CD4-positive, alpha-beta T cell treated with Interleukin-21 for 1 hour (primary cell): ENCODE measurements around the gene PSMB4.
"Not testable (repeated sequence)": the region's sequence is repeated elsewhere in the genome, so short reads cannot be mapped to it uniquely, and the experiment has no call there.

ENCODE experiments used
- DNase-seq: peaks from one replicate; pipeline ENCODE4 v3.0.0-alpha.2; 2020

The PSMB4 gene

GRCh38 chr1:151390221-151391078, 8.9 kb upstream of the PSMB4 start:
- not testable (repeated sequence) for DNase-seq

DNA sequence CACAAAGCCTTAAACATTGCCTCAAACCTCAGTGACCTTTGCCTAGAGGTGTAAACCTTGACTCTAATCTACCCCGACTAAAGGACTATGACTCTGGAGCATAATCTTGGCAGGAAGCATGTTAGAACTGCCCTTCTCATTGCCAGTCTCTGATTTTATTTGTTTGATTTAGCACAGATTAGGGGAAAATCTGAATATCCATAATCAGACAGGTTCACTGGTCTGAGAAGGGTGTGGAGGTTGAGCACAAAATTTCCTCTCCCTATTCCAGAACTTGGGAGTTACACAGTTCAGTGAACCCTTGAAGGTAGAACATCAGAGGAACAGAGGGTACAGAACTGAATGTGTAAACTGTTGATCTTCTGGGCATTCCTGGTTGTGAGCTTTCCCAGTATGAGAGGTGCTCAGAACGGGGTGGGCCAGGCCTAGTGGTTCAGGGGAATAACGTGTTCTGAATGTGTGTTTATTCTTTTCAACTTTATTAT, 8.3 kb upstream of the PSMB4 start:
- DNase-seq = no peak

DNA sequence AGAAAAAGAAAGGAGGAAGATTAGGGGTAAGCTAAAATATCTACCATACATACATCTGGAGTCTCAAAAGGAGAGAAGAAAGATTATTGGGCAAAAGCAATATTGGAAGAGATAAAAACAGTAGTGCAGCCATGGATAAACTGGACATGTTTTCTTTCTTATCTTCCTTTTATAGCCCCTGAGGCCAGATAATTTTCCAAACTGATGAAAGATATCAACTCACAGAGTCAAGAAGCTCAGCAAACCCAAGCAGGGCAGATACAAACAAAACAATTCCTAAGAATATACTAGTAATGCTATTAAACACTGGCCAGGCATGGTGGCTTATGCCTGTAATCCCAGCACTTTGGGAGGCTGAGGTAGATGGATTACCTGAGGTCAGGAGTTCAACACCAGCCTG, 5.8 kb upstream of the PSMB4 start:
- no peak for DNase-seq

DNA sequence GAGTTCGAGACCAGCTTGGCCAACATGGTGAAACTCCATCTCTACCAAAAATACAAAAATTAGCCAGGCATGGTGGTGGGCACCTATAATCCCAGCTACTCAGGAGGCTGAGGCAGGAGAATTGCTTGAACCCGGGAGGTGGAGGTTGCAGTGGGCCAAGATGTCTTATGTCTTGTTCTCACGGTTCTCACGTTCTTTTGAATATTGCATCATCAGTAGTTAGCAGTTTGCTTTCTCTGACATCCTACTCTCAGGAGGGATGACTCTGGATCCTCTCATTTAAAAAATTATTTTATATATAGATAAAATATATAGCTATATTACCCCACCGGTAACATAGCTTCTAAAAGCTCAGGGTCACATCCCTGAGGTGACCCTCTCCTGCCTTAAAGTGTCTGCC, 3.1 kb upstream of the PSMB4 start:
- DNase-seq = not testable (repeated sequence)

DNA sequence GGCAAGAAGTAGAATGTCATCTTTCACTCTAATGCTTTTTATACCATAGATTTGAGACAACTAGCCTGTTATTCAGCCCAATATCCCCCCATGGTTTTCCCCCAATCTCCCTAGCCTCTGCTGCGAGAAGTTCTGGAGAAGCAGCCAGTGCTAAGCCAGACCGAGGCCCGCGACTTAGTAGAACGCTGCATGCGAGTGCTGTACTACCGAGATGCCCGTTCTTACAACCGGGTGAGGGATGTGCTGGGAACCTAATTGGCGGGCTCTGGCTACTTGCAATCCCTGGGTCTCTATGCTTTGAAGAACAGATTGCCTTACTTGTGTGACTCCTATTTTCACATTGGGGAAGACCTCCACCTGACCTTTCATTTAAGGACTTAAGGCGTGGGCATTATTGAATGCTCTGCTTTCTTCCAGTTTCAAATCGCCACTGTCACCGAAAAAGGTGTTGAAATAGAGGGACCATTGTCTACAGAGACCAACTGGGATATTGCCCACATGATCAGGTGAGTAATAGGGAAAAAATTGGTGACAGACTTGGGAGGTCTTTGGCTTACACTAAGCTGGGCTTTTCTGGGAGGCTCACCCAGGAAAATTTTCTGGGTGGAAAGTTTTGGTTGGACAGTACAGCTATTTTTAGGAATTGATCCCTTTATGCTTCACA, 1.9 kb downstream of the PSMB4 start:
- no peak for DNase-seq

DNA sequence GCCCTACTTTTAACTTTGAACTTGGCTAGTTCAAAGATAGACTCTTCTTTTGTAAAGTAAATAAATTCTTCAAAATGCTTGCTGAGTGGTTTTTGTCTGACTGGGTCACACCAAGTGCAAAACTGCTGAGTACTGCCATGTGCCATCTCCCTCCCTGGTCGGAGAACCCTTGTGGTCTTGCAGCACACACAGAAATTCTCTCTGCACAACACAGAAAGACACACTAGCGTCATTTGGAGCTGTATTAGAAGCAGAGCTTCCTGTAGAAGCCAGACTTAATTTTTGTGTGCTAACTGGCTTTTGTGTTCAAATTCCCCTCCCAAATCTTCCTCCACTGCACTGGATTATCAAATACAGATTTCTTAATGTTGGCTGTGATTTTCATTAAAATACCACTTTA, 2.5 kb downstream of the PSMB4 start:
- DNase-seq = no peak

GRCh38 chr1:151402764-151403163, 3.4 kb downstream of the PSMB4 start:
- DNase-seq = no peak

DNA sequence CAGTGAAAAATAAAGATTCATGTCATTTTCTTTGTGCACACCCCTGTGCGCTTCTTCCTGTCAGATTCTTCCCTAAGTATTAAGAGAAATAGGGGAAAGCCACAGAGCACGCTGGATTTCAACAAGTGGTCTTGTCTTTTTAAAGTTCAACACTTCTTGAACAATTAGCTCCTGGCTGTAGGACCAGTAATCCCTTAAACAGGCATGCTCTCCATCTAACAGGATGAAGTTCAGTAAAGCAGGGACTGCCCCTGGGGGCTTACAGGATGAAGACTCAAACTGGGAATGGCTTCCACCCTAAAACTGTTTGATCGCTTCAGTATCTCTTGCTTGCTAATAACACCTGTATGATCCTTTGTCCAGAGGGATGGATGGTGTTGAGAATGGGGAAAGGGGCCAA, 4.2 kb downstream of the PSMB4 start:
- no peak for DNase-seq

- no peak for DNase-seq
Measured at GRCh38 chr1:151405187-151405951, 6.0 kb downstream of the PSMB4 start.

GRCh38 chr1:151406176-151406575, 6.8 kb downstream of the PSMB4 start:
- DNase-seq = no peak

DNA sequence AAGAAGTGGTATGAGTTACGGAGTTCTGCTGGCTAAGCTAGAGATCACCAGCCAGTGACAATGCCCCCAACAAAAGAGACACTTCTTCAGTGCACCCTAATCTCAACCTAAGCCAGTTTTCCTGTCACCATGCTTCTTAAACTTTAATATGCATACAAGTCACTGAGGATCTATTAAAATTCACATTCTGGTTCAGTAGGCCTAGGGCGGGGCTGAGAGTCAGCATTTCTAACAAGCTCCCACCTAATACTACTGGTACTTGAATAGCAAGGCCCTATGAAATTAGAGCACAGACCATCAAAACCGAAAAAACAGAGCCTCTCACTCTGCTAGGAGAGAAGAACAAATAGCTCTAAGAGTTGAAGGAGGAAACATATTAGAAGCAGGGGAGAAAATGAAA, 7.9 kb downstream of the PSMB4 start:
- DNase-seq = no peak

DNA sequence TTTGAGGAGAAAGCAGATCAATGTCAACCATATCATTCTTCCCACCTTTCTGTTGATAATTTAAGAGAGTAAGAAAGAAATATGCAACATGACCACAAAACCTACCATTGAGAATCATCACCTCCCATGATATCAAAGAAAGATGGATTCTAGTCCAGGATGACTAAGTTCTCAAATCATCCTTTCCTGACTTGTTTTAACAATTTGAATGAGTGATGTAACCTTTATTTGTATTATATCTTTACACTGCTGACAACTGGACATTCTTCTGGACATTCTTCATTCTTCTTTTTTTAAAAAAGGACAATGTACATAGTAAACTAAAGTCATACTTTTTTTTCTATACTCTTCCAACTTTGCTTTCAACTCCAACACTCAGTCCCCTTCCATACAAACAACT, 9.5 kb downstream of the PSMB4 start:
- DNase-seq = no peak

GRCh38 chr1:151411884-151412283, 12.5 kb downstream of the PSMB4 start:
- no peak for DNase-seq

GRCh38 chr1:151416231-151416630, 16.9 kb downstream of the PSMB4 start:
- no peak for DNase-seq

DNA sequence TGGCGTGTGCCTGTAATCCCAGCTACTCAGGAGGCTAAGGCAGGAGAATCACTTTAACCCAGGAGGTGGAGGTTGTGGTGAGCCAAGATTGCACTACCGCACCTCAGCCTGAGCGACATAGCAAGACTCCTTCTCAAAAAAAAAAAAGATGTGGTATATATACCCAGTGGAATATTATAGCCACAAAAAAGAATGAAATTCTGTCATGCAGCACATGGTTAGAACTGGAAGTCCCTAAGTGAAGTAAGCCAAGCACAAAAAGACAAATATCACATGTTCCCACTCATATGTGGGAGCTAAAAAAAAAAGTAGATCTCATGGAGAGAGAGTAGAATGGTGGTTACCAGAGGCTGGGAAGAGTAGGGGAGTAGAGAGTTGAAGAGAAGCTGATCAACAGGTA, 18.7 kb downstream of the PSMB4 start:
- DNase-seq = no peak

DNA sequence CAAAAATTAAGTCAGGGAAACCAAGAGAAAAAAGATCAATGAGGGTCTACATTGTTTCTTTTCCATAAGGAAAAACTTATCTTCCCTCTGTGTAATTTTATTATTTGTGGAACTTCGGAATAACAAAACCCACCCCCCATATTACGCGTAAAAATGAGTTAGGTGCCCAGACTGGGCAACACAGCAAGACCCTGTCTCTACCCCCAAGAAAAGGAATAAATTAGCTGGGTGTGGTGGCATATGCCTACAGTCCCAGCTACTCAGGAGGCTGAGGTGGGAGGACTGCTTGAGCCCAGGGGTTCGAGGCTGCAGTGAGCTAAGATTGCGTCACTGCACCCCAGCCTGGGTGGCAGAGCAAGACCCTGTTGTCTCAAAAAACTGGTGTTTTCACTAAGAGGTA, 20.4 kb downstream of the PSMB4 start:
- no peak for DNase-seq

GRCh38 chr1:151425103-151425502, 25.7 kb downstream of the PSMB4 start:
- no peak for DNase-seq

- no peak for DNase-seq
Measured at GRCh38 chr1:151428068-151428467, 28.7 kb downstream of the PSMB4 start.

DNA sequence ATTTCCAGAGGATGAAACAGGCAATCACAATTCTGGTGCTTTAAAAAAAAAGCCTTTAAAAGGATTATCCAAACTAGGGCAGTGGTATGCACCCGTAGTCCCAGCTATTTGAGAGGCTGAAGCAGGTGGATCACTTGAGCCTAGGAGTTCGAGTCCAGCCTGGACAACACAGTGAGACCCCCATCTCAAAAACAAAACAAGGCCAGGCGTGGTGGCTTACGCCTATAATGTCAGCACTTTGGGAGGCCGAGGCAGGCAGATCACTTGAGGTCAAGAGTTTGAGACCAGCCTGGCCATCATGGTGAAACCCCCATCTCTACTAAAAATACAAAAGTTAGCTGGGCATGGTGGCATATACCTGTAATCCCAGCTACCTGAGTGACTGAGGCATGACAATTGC, 34.5 kb downstream of the PSMB4 start:
- DNase-seq = not testable (repeated sequence)

DNA sequence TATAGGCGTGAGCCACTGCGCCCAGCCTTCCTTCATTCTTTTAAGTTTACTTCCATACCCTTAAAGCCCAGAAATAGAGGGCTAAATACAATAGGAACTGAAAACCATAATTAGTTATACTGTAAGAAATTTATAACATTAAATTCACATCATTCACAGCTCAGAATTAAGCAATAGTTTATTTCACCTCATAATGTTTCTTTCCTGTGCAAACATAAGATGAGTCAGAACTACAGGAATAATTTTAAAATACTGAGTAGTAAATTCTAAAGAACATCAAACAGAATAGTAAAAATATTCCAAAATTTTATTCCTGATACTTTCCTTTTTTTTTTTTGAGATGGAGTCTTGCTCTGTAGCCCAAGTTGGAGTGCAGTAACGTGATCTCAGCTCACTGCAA, 35.8 kb downstream of the PSMB4 start:
- DNase-seq = no peak

- no peak for DNase-seq
Measured at GRCh38 chr1:151436985-151437384, 37.6 kb downstream of the PSMB4 start.

DNA sequence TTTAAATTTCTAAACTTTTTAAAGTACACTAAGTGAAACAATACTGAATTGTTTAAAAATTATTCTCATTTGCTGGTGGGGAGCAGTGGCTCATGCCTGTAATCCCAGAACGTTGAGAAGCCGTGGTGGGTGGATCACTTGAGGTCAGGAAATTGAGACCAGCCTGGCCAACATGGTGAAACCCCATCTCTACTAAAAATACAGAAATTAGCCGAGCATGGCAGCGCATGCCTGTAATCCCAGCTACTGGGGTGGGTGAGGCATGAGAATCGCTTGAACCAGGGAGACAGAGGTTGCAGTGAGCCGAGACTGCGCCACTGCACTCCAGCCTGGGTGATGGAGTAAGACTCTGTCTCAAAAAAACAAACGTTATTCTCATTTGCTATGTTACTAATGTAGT, 38.0 kb downstream of the PSMB4 start:
- DNase-seq = not testable (repeated sequence)
